HG03432 (cell line): ENCODE data around the gene XYLT1.
"Not testable (repeated sequence)": the region's sequence is repeated elsewhere in the genome, so short reads cannot be mapped to it uniquely, and the experiment has no call there.

Source experiments
- ATAC-seq: cut with Tn5 transposase; IDR thresholded peaks from one replicate; pipeline ENCODE4 v1.9.1; 2021; ENCODE audit warnings: mild to moderate bottlenecking, moderate library complexity; ENCODE audit not compliant: unreplicated experiment

The XYLT1 gene

GRCh38 chr16:17313793-17314547 is 156.8 kb downstream of the XYLT1 start:
- ATAC-seq, result no peak

GRCh38 chr16:17313085-17313611 is 157.6 kb downstream of the XYLT1 start:
- no peak for ATAC-seq

- no peak for ATAC-seq
Measured at GRCh38 chr16:17312094-17312710, 158.6 kb downstream of the XYLT1 start.

- ATAC-seq, result no peak
Measured at GRCh38 chr16:17311333-17312093, 159.2 kb downstream of the XYLT1 start.

- ATAC-seq, result no peak
Measured at GRCh38 chr16:17309510-17309909, 161.2 kb downstream of the XYLT1 start.

- ATAC-seq, result no peak
Measured at GRCh38 chr16:17308186-17308585, 162.6 kb downstream of the XYLT1 start.

- ATAC-seq, result no peak
Measured at GRCh38 chr16:17307504-17307903, 163.3 kb downstream of the XYLT1 start.

GRCh38 chr16:17306745-17307144 is 164.0 kb downstream of the XYLT1 start:
- no peak for ATAC-seq

GRCh38 chr16:17306211-17306610 is 164.5 kb downstream of the XYLT1 start:
- ATAC-seq, result not testable (repeated sequence)

- ATAC-seq, result no peak
Measured at GRCh38 chr16:17305694-17306093, 165.1 kb downstream of the XYLT1 start.

- no peak for ATAC-seq
Measured at GRCh38 chr16:17304491-17305119, 166.2 kb downstream of the XYLT1 start.

GRCh38 chr16:17304106-17304490 is 166.7 kb downstream of the XYLT1 start:
- ATAC-seq, result no peak

GRCh38 chr16:17303101-17303500 is 167.7 kb downstream of the XYLT1 start:
- ATAC-seq, result no peak

- no peak for ATAC-seq
Measured at GRCh38 chr16:17302620-17303019, 168.1 kb downstream of the XYLT1 start.

- ATAC-seq, result peak; percentile 17
Measured at GRCh38 chr16:17302214-17302613, 168.5 kb downstream of the XYLT1 start.

- ATAC-seq, result peak; percentile 86
Measured at GRCh38 chr16:17301593-17302135, 169.1 kb downstream of the XYLT1 start.

- ATAC-seq, result no peak
Measured at GRCh38 chr16:17301184-17301583, 169.6 kb downstream of the XYLT1 start.

GRCh38 chr16:17299790-17300189 is 171.0 kb downstream of the XYLT1 start:
- ATAC-seq, result no peak

- ATAC-seq, result no peak
Measured at GRCh38 chr16:17298238-17298637, 172.5 kb downstream of the XYLT1 start.

GRCh38 chr16:17296431-17296830 is 174.3 kb downstream of the XYLT1 start:
- no peak for ATAC-seq

- ATAC-seq, result no peak
Measured at GRCh38 chr16:17295948-17296347, 174.8 kb downstream of the XYLT1 start.
